ENCODE data around the gene ARHGEF40.

- TF ChIP-seq CTCF (IDR thresholded peaks at IDR 0.05) (peak in 5 of 7 experiments; percentile 41 to 73 (median 64)), EP300 (IDR thresholded peaks at IDR 0.05) (no peak)
These were observed 30.3 kb upstream of the ARHGEF40 start for GRCh38 chr14:21039585-21040369.
